Endothelial cell (in vitro differentiated cells): Measurements from ENCODE around the gene CCDC85C. TPM values are rescaled to one million over a fixed set of nuclear protein-coding genes. Genes with fewer than 3 reads are reported as not detected.
A peak's percentile ranks its signal among the peaks of the same experiment; 100 is the strongest.

Experiments
- DNase-seq: peaks from one replicate; pipeline ENCODE4 v3.0.0; 2021; ENCODE audit warnings: low spot score
- H3K27ac Mint-ChIP-seq: one replicate; pipeline ENCODE4 v1.8.0; 2021; ENCODE audit warnings: mixed read lengths, inconsistent platforms; ENCODE audit not compliant: unreplicated experiment
- H3K27me3 Mint-ChIP-seq: one replicate; pipeline ENCODE4 v1.8.0; 2021; ENCODE audit warnings: mild to moderate bottlenecking, moderate library complexity, mixed read lengths, inconsistent platforms; ENCODE audit not compliant: unreplicated experiment
- H3K36me3 Mint-ChIP-seq: one replicate; pipeline ENCODE4 v1.8.0; 2021; ENCODE audit warnings: mild to moderate bottlenecking, low read depth, mixed read lengths, inconsistent platforms; ENCODE audit not compliant: unreplicated experiment
- H3K4me1 Mint-ChIP-seq: one replicate; pipeline ENCODE4 v1.8.0; 2021; ENCODE audit warnings: mild to moderate bottlenecking, mixed read lengths, inconsistent platforms; ENCODE audit not compliant: unreplicated experiment
- H3K4me3 Mint-ChIP-seq: one replicate; pipeline ENCODE4 v1.8.0; 2021; ENCODE audit warnings: mild to moderate bottlenecking, mixed read lengths, inconsistent platforms; ENCODE audit not compliant: unreplicated experiment
- H3K9me3 Mint-ChIP-seq: one replicate; pipeline ENCODE4 v1.8.0; 2021; ENCODE audit warnings: mixed read lengths, inconsistent platforms; ENCODE audit not compliant: unreplicated experiment
- CTCF ChIP-seq: fragments of 200-600 bp; sonication (generic); IDR thresholded peaks from one replicate; pipeline ENCODE4 v1.5.0; 2021; ENCODE audit warnings: antibody characterized with exemption; ENCODE audit not compliant: unreplicated experiment
- total RNA-seq: library from RNA; stranded (reverse); fragmentation: NEBNext Ultra II Directional; extraction: Animal tissue kit (Norgen Biotek cat#: 25700); gene quantifications from one replicate; pipeline ENCODE4 v1.2.1, GENCODE V29; 2021; ENCODE audit not compliant: unreplicated experiment

Gene CCDC85C
- total RNA-seq, 1 donor from 2014 or later, result 42.1 TPM

DNA sequence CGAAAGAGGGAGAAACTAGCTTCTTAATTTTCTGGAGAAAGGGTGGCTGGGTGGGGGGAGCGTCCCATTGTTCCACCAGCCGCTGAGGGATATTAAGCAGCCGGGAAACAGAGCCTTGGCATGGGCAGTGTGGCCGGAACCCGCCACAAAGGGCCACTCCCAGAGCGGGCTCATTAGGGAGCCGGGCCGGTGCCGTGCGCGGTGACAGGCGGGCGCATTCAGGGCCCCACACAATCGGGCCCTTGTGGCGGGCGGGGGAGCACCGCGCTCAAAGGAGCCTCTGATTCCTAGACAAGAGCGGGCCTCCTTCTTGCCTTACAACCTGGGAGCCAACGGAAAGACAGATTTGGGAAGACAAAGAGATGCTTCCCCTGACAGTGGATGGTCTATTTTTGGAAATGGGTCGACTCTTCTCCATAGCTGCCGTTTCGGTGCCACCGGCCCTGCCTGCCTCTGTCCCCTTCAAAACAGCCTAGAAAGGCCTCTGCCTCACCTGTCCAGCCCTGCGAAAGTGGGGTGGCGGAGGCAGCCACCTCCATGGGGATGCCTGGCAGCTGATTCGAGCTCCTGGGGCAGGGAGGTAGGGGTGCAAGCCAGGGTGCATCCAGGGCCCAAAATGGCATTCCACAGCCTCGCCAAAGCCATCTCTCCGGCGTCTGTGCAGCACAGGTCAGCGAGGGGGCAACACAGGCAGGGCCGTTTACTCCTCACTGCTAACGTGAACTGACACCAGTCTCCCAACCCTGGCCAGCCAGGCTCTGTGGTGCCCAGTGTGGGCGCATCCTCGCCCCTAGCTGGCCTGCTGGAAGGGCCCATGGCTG lies 10.9 kb downstream of the CCDC85C start:
- no peak for DNase-seq
- Mint-ChIP-seq H3K4me3 (no peak overlapping the region), H3K27me3 (peaks cover 8% of the 10 kb centered on the region), H3K36me3 (peaks cover 11% of the 10 kb centered on the region), H3K9me3 (no peaks in the 10 kb centered on the region), H3K27ac (no peak overlapping the region), H3K4me1 (peaks cover 60% of the 10 kb centered on the region)
- no peak for TF ChIP-seq CTCF

- TF ChIP-seq CTCF, result no peak
- H3K9me3 Mint-ChIP-seq, result no peaks in the 10 kb centered on the region
- no peak for DNase-seq
- peak overlapping the region; percentile 40 for H3K27ac Mint-ChIP-seq
- peaks cover 8% of the 10 kb centered on the region for H3K27me3 Mint-ChIP-seq
- peaks cover 58% of the 10 kb centered on the region for H3K4me1 Mint-ChIP-seq
- peaks cover 11% of the 10 kb centered on the region for H3K36me3 Mint-ChIP-seq
- H3K4me3 Mint-ChIP-seq, result no peak overlapping the region
Measured at GRCh38 chr14:99592394-99592793, 11.6 kb downstream of the CCDC85C start.

GRCh38 chr14:99590746-99591555 lies 13.1 kb downstream of the CCDC85C start:
- no peaks in the 10 kb centered on the region for H3K9me3 Mint-ChIP-seq
- no peak for DNase-seq
- H3K4me1 Mint-ChIP-seq, result peaks cover 44% of the 10 kb centered on the region
- peaks cover 11% of the 10 kb centered on the region for H3K36me3 Mint-ChIP-seq
- peaks cover 4% of the 10 kb centered on the region for H3K27me3 Mint-ChIP-seq
- TF ChIP-seq CTCF, result no peak
- no peak overlapping the region for H3K4me3 Mint-ChIP-seq
- no peak overlapping the region for H3K27ac Mint-ChIP-seq

DNA sequence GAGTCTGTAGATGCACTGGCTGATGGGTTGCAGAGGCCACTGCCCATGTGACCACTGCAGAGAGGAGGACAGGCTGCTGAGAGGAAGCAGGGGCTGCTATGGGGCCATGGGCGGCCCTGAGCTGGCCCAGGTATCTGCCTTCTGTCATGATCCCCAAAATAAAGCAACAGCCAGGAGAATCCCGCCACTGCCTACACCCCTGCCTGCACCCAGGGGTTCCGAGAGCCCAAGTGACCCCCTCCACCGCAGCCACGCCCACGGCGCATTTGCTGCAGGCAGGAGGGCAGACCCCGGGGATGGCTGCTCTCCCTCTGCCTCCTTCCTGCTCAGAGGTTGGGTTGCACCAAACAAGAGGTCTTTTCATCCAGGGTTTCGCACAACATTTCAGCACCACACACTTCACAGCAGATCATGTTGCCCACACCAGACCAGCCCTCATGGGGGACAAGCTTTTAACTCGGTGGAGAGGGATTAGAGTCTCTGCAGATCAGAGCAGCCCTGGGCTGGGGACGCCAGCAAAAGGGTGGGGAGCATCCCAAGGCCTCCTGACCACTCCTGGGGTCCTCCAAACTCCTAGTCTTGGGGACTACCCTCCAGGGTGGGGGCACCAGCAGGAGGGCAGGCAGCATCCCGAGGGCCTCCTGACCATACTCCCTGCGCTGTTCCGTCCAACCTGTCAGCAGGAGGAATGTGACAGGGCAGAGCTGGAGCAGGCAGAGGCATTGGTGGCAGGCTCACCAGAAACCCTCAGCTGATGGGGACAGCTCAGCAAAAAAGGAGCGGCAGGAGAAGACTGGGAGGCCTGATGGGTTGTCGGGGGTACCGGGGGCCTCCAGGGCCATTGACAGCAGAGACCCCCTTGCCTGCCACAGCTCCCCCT lies 14.1 kb downstream of the CCDC85C start:
- Mint-ChIP-seq H3K4me1 (peaks cover 47% of the 10 kb centered on the region), H3K27me3 (peaks cover 6% of the 10 kb centered on the region), H3K9me3 (no peaks in the 10 kb centered on the region), H3K4me3 (peak overlapping the region; percentile 56), H3K27ac (peak overlapping the region; percentile 70), H3K36me3 (peaks cover 11% of the 10 kb centered on the region)
- TF ChIP-seq CTCF, result no peak
- DNase-seq, result no peak
